NT2/D1 (cell line): Measurements from ENCODE around the gene MS4A7.

ENCODE experiments used
- SUZ12 ChIP-seq: IDR thresholded peaks from 2 replicates; pipeline ENCODE4 v1.6.1; 2011; ENCODE audit not compliant: insufficient read length, insufficient read depth; ENCODE audit errors: extremely low read depth
- YY1 ChIP-seq: IDR thresholded peaks from 2 replicates; pipeline ENCODE4 v1.6.1; 2011; ENCODE audit not compliant: insufficient read length, insufficient read depth
- ZNF274 ChIP-seq: IDR thresholded peaks from 2 replicates; pipeline ENCODE4 v1.6.1; 2011; ENCODE audit warnings: mild to moderate bottlenecking, low read depth, low read length

- TF ChIP-seq SUZ12 (no peak), YY1 (no peak), ZNF274 (no peak)
Measured at GRCh38 chr11:60338053-60338452, 40.3 kb upstream of the MS4A7 start.
